SK-N-SH (cell line): ENCODE results near the gene BNIP2. TPM values are rescaled to one million over a fixed set of nuclear protein-coding genes. Genes with fewer than 3 reads are reported as not detected.

Source experiments
- CTCF ChIA-PET: fragments of 300-600, 350-600 bp; formaldehyde crosslinking; extraction: SDS; loops from one replicate; lab custom pipeline; 2021; lab: Yijun Ruan, JAX
- POLR2A ChIA-PET: fragments of 350-600 bp; sonication (Branson Sonifier 250); formaldehyde crosslinking; extraction: SDS; loops from one replicate; lab custom pipeline; 2020; ENCODE audit warnings: antibody characterized with exemption, inconsistent platforms; lab: Yijun Ruan, JAX
- DNase-seq: peaks from one replicate; pipeline ENCODE4 v3.0.0; 2012
- H2AFZ ChIP-seq: fragments of 200-600 bp; sonication (generic); 2 replicates; pipeline ENCODE4 v1.8.1; 2016; ENCODE audit warnings: antibody characterized with exemption, mild to moderate bottlenecking, low read depth
- H3F3A ChIP-seq: fragments of 200-600 bp; sonication (generic); replicated peaks from 2 replicates; pipeline ENCODE3; 2016; ENCODE audit warnings: antibody characterized with exemption, mild to moderate bottlenecking; ENCODE audit not compliant: insufficient read depth
- H3K27ac ChIP-seq, 2 experiments: fragments of 200-500 bp in 1 of 2; fragments of 200-600 bp in 1 of 2; sonication (Bioruptor generic) in 1 of 2; sonication (generic), shearing (Covaris generic) in 1 of 2; 2 replicates each; pipeline versions ENCODE4 v1.5.1 to v1.6.1; 2014 to 2016; ENCODE audit warnings: low read depth in 2 of 2, inconsistent platforms in 1 of 2, low read length in 1 of 2, mild to moderate bottlenecking in 1 of 2, mixed read lengths in 1 of 2
- H3K27me3 ChIP-seq: fragments of 200-600 bp; sonication (generic), shearing (Covaris generic); 2 replicates; pipeline ENCODE4 v1.6.1; 2016; ENCODE audit warnings: mixed run types; ENCODE audit not compliant: insufficient read depth
- H3K36me3 ChIP-seq, 2 experiments: fragments of 200-500 bp in 1 of 2; fragments of 200-600 bp in 1 of 2; sonication (Bioruptor generic) in 1 of 2; sonication (generic) in 1 of 2; replicated peaks in 1 of 2; 2 replicates each; pipeline versions ENCODE3 to v1.5.1; 2014 to 2016; ENCODE audit warnings: low read length in 1 of 2, mild to moderate bottlenecking in 1 of 2; ENCODE audit not compliant: insufficient read depth in 2 of 2, control insufficient read depth in 1 of 2
- H3K4me1 ChIP-seq, 2 experiments: fragments of 200-500 bp in 1 of 2; fragments of 200-600 bp in 1 of 2; sonication (Bioruptor generic) in 1 of 2; sonication (generic), shearing (Covaris generic) in 1 of 2; 2 replicates each; pipeline versions ENCODE4 v1.5.1 to v1.6.1; 2014 to 2016; ENCODE audit warnings: low read depth in 1 of 2, low read length in 1 of 2, mixed run types in 1 of 2; ENCODE audit not compliant: insufficient read depth in 2 of 2, control insufficient read depth in 1 of 2
- H3K4me2 ChIP-seq: fragments of 200-600 bp; sonication (generic), shearing (Covaris generic); 2 replicates; pipeline ENCODE4 v1.6.1; 2017; ENCODE audit warnings: mixed run types
- H3K4me3 ChIP-seq, 2 experiments: fragments of 200-500 bp in 1 of 2; fragments of 200-600 bp in 1 of 2; sonication (Bioruptor generic) in 1 of 2; sonication (generic), shearing (Covaris generic) in 1 of 2; 2 replicates each; pipeline versions ENCODE4 v1.5.1 to v1.8.1; 2014 to 2016; ENCODE audit warnings: low read depth in 2 of 2, inconsistent platforms in 1 of 2, low read length in 1 of 2, mild to moderate bottlenecking in 1 of 2, mixed read lengths in 1 of 2, moderate library complexity in 1 of 2
- H3K79me2 ChIP-seq: fragments of 200-600 bp; sonication (generic); 2 replicates; pipeline ENCODE4 v1.8.1; 2017; ENCODE audit warnings: mild to moderate bottlenecking; ENCODE audit not compliant: insufficient read depth
- H3K9ac ChIP-seq: fragments of 200-600 bp; sonication (generic); 2 replicates; pipeline ENCODE4 v1.6.1; 2017; ENCODE audit warnings: mixed run types
- H3K9me2 ChIP-seq: fragments of 200-600 bp; sonication (generic); 2 replicates; pipeline ENCODE4 v1.6.1; 2017; ENCODE audit warnings: mixed run types
- H3K9me3 ChIP-seq: fragments of 200-600 bp; sonication (generic); 2 replicates; pipeline ENCODE4 v1.6.1; 2017; ENCODE audit warnings: mixed run types, mild to moderate bottlenecking, moderate library complexity
- H4K20me1 ChIP-seq: fragments of 200-600 bp; sonication (generic); 2 replicates; pipeline ENCODE4 v1.6.1; 2017; ENCODE audit warnings: mild to moderate bottlenecking, mixed run types; ENCODE audit not compliant: insufficient read depth
- CHD2 ChIP-seq: fragments of 150-350 bp; IDR thresholded peaks from 2 replicates; pipeline ENCODE4 v1.6.1; 2018; ENCODE audit warnings: low read length; ENCODE audit not compliant: partially characterized antibody
- ELF1 ChIP-seq: IDR thresholded peaks from 2 replicates; pipeline ENCODE4 v1.4.0; 2012
- EZH2phosphoT487 ChIP-seq: fragments of 200-600 bp; sonication (generic); IDR thresholded peaks from 2 replicates; pipeline ENCODE4 v1.6.1; 2017; ENCODE audit warnings: low read depth, mixed run types, mild to moderate bottlenecking, antibody characterized with exemption, moderate library complexity, borderline replicate concordance
- FOXJ3 ChIP-seq: sonication (generic); formaldehyde crosslinking; IDR thresholded peaks from 2 replicates; pipeline ENCODE4 v1.5.1; 2020; ENCODE audit warnings: mild to moderate bottlenecking, missing genetic modification reagents
- FOXM1 ChIP-seq: IDR thresholded peaks from 2 replicates; pipeline ENCODE4 v1.4.0; 2012; ENCODE audit warnings: low read depth, mild to moderate bottlenecking
- GABPA ChIP-seq: IDR thresholded peaks from 2 replicates; pipeline ENCODE4 v1.4.0; 2012; ENCODE audit warnings: low read depth, mild to moderate bottlenecking
- GATA2 ChIP-seq: sonication (generic); formaldehyde crosslinking; IDR thresholded peaks from 2 replicates; pipeline ENCODE4 v1.5.0; 2020; ENCODE audit warnings: mild to moderate bottlenecking, missing genetic modification reagents
- JUND ChIP-seq: IDR thresholded peaks from 2 replicates; pipeline ENCODE4 v1.4.0; 2012
- MEF2A ChIP-seq: IDR thresholded peaks from 2 replicates; pipeline ENCODE4 v1.4.0; 2012; ENCODE audit warnings: low read depth, borderline replicate concordance
- MXI1 ChIP-seq: IDR thresholded peaks from 2 replicates; pipeline ENCODE4 v1.6.1; 2012; ENCODE audit warnings: mild to moderate bottlenecking, low read depth, low read length, improper control_type of control experiment
- NFIC ChIP-seq: IDR thresholded peaks from 2 replicates; pipeline ENCODE4 v1.4.0; 2012; ENCODE audit warnings: borderline replicate concordance
- NRF1 ChIP-seq: IDR thresholded peaks from 2 replicates; pipeline ENCODE4 v1.6.1; 2012; ENCODE audit warnings: low read depth, mild to moderate bottlenecking, low read length
- POLR2AphosphoS5 ChIP-seq: IDR thresholded peaks from 2 replicates; pipeline ENCODE4 v1.6.1; 2012; ENCODE audit warnings: low read depth, low read length
- RAD21 ChIP-seq: IDR thresholded peaks from 2 replicates; pipeline ENCODE4 v1.6.1; 2012; ENCODE audit warnings: mild to moderate bottlenecking, low read length
- RFX5 ChIP-seq: IDR thresholded peaks from 2 replicates; pipeline ENCODE4 v1.6.1; 2012; ENCODE audit warnings: mild to moderate bottlenecking, improper control_type of control experiment, low read length
- RXRA ChIP-seq: IDR thresholded peaks from 2 replicates; pipeline ENCODE4 v1.4.0; 2012; ENCODE audit warnings: low read depth, mild to moderate bottlenecking, borderline replicate concordance
- SMC3 ChIP-seq: IDR thresholded peaks from 2 replicates; pipeline ENCODE4 v1.6.1; 2012; ENCODE audit warnings: low read depth, low read length, improper control_type of control experiment
- TAF1 ChIP-seq: IDR thresholded peaks from 2 replicates; pipeline ENCODE4 v1.6.1; 2012; ENCODE audit warnings: low read depth, mild to moderate bottlenecking, low read length, moderate library complexity, borderline replicate concordance
- YY1 ChIP-seq: IDR thresholded peaks from 2 replicates; pipeline ENCODE4 v1.4.0; 2012; ENCODE audit warnings: low read depth, mild to moderate bottlenecking
- WGBS: methylation state at CpG from one replicate; pipeline ENCODE4 v1.1.6; 2017; ENCODE audit warnings: low lambda C conversion rate; 5-methylcytosine and 5-hydroxymethylcytosine counted together
- polyA plus RNA-seq, 3 experiments: library from polyadenylated mRNA; depleted of rRNA; stranded (reverse); fragments of >200 nt; gene quantifications; 2 replicates each; pipeline ENCODE4 v1.2.3, GENCODE V29; 2012
- TF ChIP-seq, protein P1 (sequence below): IDR thresholded peaks from 2 replicates; pipeline ENCODE4 v1.4.0; 2012; ENCODE audit warnings: low read depth
- TF ChIP-seq, protein P2 (sequence below): fragments of 150-350 bp; IDR thresholded peaks from 2 replicates; pipeline ENCODE4 v1.6.1; 2017; ENCODE audit warnings: antibody characterized with exemption, low read length, low read depth, borderline replicate concordance

The BNIP2 gene
- polyA plus RNA-seq, 1 of the 3 experiments (the other 2 are of a cell fraction) = 67.7 TPM

GRCh38 chr15:59614153-59614552, 75.0 kb downstream of the BNIP2 start:
- H3K36me3 ChIP-seq = no peaks in the 10 kb centered on the region
- POLR2A ChIA-PET = no interaction called here
- no peaks in the 10 kb centered on the region for H4K20me1 ChIP-seq
- no peaks in the 10 kb centered on the region for H3K9me2 ChIP-seq
- H3K27me3 ChIP-seq = peaks cover 23% of the 10 kb centered on the region; the same call in 1 of the 2 replicates
- H3K9me3 ChIP-seq = no peaks in the 10 kb centered on the region
- H3F3A ChIP-seq = no peaks in the 10 kb centered on the region
- H3K4me1 ChIP-seq = no peaks in the 10 kb centered on the region
- TF ChIP-seq MEF2A (no peak), GABPA (no peak), FOXM1 (no peak), RXRA (no peak), TAF1 (no peak), MXI1 (no peak), NFIC (no peak), CHD2 (no peak), EZH2phosphoT487 (no peak), RFX5 (no peak), GATA2 (no peak), POLR2AphosphoS5 (no peak), SMC3 (no peak), JUND (no peak), NRF1 (no peak), FOXJ3 (CRISPR knock-in tag) (no peak), RAD21 (no peak), ELF1 (no peak), YY1 (no peak)
- TF ChIP-seq, protein P1, sequence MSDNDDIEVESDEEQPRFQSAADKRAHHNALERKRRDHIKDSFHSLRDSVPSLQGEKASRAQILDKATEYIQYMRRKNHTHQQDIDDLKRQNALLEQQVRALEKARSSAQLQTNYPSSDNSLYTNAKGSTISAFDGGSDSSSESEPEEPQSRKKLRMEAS = no peak
- H3K4me2 ChIP-seq = no peak overlapping the region
- 69% methylated on average over 7 of the region's 7 CpGs for WGBS
- no peak overlapping the region for H3K4me3 ChIP-seq
- no peak overlapping the region for H2AFZ ChIP-seq
- no peaks in the 10 kb centered on the region for H3K79me2 ChIP-seq
- H3K27ac ChIP-seq = no peak overlapping the region
- CTCF ChIA-PET = no interaction called here
- DNase-seq = no peak
- no peak overlapping the region for H3K9ac ChIP-seq

DNA sequence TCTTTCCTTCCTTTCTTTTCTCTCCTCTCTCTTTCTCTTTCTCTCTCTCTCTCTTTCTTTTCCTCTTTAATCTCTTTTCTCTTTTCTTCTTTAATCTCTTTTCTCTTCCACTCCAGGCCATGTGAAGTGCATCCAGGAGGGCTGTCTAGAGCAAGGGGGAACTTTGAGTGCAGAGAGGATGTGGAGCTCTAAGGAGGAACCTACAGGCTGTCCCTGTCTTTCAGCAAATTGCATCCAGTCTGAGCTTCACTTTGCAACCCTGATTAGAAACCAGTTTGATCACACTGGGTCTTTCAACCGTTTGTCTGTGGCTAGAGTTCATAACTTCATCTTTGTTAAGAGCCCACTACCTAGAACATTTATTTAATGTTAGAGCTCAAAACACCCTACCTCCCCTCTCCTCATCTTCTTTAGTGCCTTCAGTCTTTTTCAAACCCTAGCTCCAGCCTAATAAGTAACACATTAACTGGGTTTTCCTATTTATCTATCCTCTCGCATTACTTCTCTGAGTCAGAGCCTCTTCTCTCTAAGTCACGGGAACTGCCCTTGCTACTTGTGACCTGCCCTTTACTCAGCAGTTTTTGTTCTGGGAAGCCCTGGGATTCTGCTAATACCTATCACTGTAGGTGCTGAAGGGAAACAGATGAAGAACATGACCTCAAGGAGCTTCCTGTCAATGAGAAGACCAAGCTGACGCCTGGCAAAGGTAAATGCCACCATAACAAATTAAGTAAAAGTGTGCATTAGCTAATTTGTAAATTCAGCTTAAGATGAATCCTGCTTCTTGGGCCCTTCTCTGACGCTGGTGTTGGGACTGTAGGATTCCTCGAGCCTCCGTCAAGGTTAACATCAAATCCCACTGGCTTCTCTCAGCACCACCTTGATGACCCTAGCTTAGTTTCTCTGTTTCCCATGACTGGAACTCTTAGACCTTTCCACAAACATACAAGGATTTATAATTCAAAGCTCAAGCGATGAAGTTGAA, 77.6 kb downstream of the BNIP2 start, which contains the start of gene GCNT3:
Gene GCNT3 (plus strand): TSS at position 508 of the 985 bp plus-strand sequence. CDS start 6,456 bp downstream, outside the sequence.
- no peaks in the 10 kb centered on the region for H3K36me3 ChIP-seq
- no peaks in the 10 kb centered on the region for H4K20me1 ChIP-seq
- CTCF ChIA-PET = interaction anchor here (0.6 to 1.2 kb wide), 3 partner anchors 30 to 79 kb away, joined by 3 to 4 read pairs (median 3); no protein-coding TSS in a partner anchor
- 21% methylated on average over 8 of the region's 8 CpGs for WGBS
- no peak within 1 kb of the TSS for H3K9ac ChIP-seq
- H3K4me3 ChIP-seq = no peak within 1 kb of the TSS
- no peaks in the 10 kb centered on the region for H3K9me2 ChIP-seq
- no peak for DNase-seq
- H3K79me2 ChIP-seq = no peaks in the 10 kb centered on the region
- TF ChIP-seq RXRA (no peak), FOXJ3 (CRISPR knock-in tag) (no peak), NFIC (no peak), GATA2 (no peak)
- TF ChIP-seq, protein P2, sequence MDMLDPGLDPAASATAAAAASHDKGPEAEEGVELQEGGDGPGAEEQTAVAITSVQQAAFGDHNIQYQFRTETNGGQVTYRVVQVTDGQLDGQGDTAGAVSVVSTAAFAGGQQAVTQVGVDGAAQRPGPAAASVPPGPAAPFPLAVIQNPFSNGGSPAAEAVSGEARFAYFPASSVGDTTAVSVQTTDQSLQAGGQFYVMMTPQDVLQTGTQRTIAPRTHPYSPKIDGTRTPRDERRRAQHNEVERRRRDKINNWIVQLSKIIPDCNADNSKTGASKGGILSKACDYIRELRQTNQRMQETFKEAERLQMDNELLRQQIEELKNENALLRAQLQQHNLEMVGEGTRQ = no peak
- H3K4me2 ChIP-seq = no peak within 1 kb of the TSS
- no peaks in the 10 kb centered on the region for H3K4me1 ChIP-seq
- H3F3A ChIP-seq = no peaks in the 10 kb centered on the region
- no peaks in the 10 kb centered on the region for H3K9me3 ChIP-seq
- H2AFZ ChIP-seq = no peak within 1 kb of the TSS
- POLR2A ChIA-PET = no interaction called here
- peaks cover 8% of the 10 kb centered on the region; the same call in 1 of the 2 replicates for H3K27me3 ChIP-seq
- no peak within 1 kb of the TSS for H3K27ac ChIP-seq
